Measurements from ENCODE around the gene YBX2.

The YBX2 gene

DNA sequence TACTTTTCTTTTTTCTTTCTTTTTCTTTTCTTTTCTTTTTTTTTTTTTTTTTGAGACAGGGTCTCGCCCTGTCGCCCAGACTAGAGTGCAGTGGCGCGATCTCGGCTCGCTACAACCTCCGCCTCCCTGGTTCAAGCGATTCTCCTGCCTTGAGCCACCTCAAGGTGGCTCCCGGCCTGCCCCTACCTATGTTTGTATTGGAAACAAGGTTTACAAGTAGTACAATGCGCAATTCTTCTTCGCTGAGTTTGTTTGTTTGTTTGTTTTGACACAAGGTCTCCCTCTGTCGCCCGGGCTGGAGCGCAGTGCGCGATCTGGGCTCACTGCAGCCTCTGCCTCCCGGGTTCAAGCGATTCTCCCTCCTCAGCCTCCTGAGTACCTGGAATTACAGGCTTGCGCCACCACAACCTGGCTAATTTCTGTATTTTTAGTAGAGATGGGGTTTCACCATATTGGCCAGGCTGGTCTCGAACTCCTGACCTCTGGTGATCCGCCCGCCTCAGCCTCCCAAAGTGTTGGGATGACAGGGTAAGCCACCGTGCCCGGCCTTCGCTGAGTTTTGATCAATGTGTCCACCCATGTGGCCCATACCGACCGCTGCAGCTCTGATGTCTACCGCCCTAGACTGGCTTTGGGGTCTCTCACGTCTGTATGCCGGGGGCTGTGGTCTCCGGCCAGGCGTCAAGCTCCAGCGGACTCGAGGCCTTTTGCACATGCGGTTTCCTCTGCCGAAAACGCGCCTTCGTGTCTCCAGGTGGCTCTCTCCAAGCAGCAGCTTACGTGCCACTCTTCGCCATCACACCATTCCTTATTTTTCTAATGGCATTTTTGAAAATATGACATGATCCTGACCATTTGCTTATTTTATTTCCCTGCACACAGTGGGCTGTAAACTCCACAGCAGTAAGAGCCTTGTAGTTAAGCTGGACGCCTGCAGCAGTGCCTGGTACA, 1.1 kb upstream of the YBX2 start:
- no peak for DNase-seq

GRCh38 chr17:7293816-7294613, 424 bp downstream of the YBX2 start:
- DNase-seq: no peak

- no peak for DNase-seq
Measured at GRCh38 chr17:7293159-7293558, 1.3 kb downstream of the YBX2 start.

GRCh38 chr17:7292729-7293128, 1.7 kb downstream of the YBX2 start:
- DNase-seq: no peak

DNA sequence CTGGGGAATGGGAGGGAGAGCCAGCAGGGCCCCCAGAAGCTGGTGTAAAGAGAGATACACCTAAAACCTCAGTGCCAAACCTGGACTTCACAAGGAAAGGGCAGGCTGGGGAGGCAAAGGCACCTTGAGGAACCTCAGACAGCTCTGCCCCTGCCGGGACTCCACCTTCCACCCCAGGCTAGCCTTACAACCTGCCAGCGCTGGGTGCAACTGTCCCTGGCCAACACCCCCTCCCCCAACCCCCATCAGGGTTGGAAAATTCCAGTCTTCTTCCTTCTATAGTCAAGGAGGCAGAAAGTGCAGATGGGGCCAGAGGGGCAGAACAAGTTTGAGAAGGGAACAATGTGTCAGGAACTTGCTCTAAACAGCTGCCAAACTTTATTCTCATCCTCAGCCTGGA, 2.2 kb downstream of the YBX2 start:
- no peak for DNase-seq

DNA sequence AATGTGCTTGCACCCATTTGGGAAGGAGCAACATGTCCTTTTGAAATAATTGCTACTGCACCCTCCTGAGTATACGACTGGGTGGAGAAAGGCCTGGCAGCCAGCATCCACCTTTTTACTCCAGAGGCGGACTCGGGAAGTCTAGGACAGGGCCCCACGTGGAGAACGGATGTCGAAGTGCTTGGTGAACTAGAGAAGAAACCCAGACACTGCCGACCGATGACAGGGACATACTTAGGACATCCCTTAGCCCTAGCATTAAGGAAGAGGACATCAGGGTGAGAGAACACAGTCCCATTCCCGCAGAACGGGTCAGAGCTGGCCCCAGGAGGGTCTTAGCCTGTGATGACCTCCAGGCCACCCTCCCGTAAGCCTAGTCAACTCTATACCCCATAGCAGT, 3.8 kb downstream of the YBX2 start:
- no peak for DNase-seq

DNA sequence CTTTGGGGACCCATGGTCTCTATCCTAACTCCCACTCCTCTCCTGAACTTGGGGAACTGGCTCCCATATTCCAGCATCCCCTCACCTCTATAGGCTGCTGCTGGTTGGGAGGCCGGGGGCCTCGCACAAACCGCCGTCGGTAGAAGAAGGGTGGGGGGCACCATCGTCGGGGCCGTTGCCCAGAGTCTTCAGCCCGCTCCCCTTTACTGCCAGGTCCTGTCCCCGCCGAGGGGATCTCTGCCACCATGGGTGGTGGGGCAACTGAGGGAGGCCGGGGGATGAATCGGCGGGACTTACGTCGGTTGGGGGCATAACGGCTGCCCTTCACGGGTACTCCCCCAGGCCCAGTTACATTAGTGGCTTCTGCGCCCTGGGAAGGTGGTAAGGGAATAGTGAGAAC, 4.3 kb downstream of the YBX2 start:
- DNase-seq: no peak

GRCh38 chr17:7289256-7290032, 5.0 kb downstream of the YBX2 start:
- no peak for DNase-seq

- DNase-seq: no peak
Measured at GRCh38 chr17:7285679-7286078, 8.8 kb downstream of the YBX2 start.

DNA sequence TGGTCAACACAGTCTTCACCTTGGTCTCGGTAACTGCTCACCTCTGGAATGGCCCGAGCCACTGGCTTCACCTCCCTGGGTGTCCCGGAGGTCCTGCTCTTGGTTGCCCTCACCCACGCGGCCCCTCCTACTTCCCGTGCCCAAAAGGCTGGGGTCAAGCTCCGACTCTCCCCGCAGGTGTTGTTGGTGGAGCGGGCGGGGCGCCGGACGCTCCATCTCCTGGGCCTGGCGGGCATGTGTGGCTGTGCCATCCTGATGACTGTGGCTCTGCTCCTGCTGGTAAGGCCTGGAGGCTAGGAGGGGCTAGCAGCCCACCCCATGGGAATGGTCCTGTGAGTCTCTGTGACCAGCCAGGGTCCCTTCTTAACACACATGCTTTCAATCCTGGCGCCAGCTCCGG, 9.5 kb downstream of the YBX2 start:
- no peak for DNase-seq

DNA sequence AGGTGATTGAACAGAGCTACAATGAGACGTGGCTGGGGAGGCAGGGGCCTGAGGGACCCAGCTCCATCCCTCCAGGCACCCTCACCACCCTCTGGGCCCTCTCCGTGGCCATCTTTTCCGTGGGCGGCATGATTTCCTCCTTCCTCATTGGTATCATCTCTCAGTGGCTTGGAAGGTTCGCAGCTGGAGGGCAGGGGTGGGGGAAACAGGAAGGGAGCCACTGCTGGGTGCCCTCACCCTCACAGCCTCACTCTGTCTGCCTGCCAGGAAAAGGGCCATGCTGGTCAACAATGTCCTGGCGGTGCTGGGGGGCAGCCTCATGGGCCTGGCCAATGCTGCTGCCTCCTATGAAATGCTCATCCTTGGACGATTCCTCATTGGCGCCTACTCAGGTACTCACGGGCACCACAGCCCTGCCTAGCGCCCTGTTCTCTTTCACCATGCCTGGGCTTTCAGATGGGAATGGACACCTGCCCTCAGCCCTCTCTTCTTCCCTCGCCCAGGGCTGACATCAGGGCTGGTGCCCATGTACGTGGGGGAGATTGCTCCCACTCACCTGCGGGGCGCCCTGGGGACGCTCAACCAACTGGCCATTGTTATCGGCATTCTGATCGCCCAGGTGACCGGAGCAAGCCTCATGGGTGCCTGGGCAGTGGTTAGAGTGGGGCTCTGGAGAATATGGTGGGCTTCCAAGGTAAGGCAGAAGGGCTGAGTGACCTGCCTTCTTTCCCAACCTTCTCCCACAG, 10.8 kb downstream of the YBX2 start:
- no peak for DNase-seq

- no peak for DNase-seq
Measured at GRCh38 chr17:7282752-7283321, 11.6 kb downstream of the YBX2 start.

DNA sequence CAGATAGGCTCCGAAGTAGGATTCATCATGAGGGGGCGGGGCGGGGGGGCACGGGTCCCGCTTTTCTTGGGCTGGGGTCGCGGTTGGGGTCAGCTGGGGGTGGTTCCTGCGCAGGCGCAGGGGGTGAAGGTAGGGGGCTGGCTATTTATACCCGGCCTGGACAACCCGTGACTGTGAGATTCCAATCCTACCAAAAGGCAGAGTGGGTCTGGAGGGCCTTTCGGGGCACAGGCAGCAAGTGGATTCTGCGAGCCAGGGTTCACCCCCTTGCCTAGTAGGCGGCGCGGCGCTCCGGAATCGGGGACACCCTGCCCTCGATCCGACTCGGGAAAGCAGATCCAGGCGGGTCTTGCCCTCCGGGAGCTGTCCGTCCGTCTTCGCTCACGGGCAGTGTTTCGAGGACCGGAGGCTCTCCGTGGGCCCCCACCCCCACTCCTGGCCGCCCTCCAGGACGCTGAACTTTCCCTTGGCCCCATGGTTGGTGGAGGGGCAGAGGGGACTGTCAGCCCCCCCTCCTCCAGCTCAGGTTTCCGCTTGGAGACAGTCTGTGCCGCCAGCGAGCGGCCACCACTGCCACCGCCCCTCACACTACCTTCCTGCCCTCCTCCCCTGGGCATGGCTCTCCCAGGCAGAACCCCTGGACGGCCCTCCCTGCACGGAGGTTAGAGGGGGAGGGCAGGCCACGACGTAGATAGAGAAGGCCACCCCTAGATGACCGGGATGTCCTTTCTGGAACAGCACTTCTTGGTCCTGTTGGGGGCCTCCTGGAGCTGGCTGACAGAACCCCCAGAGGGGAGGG, 12.3 kb downstream of the YBX2 start:
- no peak for DNase-seq

DNA sequence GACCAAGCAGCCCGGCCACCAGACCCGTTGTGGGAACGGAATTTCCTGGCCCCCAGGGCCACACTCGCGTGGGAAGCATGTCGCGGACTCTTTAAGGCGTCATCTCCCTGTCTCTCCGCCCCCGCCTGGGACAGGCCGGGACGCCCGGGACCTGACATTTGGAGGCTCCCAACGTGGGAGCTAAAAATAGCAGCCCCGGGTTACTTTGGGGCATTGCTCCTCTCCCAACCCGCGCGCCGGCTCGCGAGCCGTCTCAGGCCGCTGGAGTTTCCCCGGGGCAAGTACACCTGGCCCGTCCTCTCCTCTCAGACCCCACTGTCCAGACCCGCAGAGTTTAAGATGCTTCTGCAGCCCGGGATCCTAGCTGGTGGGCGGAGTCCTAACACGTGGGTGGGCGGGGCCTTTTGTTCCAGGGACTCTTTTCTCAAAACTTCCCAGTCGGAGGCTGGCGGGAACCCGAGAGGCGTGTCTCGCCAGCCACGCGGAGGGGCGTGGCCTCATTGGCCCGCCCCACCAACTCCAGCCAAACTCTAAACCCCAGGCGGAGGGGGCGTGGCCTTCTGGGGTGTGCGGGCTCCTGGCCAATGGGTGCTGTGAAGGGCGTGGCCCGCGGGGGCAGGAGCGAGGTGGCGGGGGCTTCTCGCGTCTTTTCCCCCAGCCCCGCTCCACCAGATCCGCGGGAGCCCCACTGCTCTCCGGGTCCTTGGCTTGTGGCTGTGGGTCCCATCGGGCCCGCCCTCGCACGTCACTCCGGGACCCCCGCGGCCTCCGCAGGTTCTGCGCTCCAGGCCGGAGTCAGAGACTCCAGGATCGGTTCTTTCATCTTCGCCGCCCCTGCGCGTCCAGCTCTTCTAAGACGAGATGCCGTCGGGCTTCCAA, 13.1 kb downstream of the YBX2 start, which contains the start of gene SLC2A4:
SLC2A4 (plus strand) TSS at position 645 of the 879 bp plus-strand sequence; CDS start at position 862, 217 bp downstream.
- peak; percentile 50 to 71 (median 60) for DNase-seq

- DNase-seq: peak; percentile 68 to 75 (median 71)
Measured at GRCh38 chr17:7280519-7281073, 13.8 kb downstream of the YBX2 start.

DNA sequence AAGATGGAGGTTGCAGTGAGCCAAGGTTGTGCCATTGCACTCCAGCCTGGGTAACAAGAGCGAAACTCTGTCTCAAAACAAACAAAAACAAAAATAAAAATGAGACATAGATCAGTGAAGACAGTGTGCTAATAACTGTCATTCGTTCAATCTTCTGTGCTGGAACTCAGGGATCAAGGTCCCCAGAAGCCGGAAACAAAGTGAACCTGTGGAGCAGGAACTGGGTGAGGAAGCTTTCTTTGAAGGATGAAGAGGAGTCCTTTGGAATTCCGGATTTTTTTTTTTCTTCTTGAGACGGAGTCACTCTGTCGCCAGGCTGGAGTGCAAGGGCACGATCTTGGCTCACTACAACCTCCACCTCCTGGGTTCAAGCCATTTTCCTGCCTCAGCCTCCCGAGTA, 15.0 kb downstream of the YBX2 start:
- DNase-seq: no peak

DNA sequence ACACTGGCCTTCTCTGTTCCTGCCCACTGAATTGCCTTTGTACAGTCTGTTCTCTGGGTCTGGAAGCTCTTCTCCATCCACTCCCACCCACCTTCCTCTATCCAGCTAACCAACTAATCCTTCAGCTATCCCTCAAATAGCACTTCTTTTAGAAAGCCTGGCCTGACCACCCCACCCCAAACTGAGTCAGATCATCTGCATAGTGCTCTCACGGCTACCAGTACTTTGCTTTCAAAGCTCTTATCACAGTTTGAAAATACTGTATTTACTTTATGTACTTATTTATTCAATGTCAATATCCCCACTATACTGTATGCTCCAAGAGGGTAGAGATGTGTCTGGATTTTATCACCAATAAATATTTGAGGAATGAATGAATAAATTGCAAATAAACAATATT, 27.7 kb downstream of the YBX2 start:
- DNase-seq: no peak

DNA sequence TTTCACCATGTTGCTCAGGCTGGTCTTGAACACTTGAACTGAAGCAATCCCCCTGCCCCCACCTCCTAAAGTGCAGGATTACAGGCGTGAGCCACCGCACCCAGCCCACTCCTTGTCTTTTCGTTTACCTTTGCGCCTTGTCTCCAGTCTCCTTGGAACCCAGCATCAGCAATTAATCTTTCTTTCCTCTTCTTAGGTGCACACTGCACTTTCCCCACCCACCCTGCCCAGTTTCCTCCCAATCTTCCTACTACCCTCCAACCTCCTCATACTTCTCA, 30.7 kb downstream of the YBX2 start:
- DNase-seq: no peak

GRCh38 chr17:7262935-7263800, 31.3 kb downstream of the YBX2 start:
- no peak for DNase-seq
